ENCODE data around the gene SLC35F6. TPM values are rescaled to one million over a fixed set of nuclear protein-coding genes. Genes with fewer than 3 reads are reported as not detected.
"Not testable (repeated sequence)": the region's sequence is repeated elsewhere in the genome, so short reads cannot be mapped to it uniquely, and the experiment has no call there.

Gene SLC35F6
- total RNA-seq, 1 donor = 14.3 TPM

DNA sequence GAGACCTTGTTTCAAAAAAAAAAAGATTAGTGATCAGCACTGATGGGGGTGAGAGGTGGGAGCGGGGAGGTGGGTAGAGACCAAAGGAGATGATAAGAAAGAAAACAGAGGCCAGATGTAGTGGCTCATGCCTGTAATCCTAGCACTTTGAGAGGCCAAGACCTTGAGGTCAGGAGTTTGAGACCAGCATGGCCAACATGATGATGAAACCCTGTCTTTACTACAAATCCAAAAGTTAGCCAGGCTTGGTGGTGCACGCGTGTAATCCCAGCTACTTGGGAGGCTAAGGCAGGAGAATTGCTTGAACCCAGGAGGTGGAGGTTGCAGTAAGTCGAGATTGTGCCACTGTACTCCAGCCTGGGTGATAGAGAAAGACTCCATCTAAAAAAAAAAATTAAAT, 9.5 kb upstream of the SLC35F6 start:
- DNase-seq (ENCODE audit: low read depth in 2 of 3, low spot score in 2 of 3) = no peak

DNA sequence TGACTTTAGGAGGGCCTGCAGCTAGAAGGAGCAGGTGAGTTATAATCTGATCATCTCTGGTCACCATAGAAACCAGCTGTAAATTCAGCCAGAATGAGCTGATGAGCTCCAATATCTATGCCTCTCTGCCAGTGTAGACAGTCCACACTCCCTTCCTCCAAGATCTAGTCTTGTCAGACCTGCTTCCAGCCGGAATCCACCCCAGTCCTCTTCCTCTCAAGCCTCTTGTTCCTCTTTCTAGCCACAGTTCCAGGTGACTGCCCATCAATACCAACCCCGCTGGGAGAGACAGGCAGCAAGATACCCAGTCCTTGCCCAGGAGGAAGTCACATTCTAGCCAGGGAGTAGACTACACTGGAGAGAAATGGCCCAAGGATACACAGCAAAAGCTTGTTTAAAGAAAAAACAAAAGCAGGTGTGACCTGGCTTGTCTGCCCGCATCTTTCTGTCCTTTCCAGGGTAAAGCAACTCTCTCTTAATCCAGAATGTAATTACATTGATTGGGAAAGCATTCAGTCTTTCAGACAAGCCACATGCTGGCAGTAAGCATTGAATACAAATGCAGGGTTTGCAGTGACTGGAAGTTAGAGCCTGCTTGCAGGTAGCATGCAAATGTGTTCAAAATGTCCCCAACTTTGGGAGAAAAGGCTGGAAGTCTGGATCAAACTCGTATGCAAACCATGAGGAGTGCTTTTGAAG, 9.0 kb upstream of the SLC35F6 start:
- no peak for DNase-seq (ENCODE audit: low read depth in 2 of 3, low spot score in 2 of 3)

DNA sequence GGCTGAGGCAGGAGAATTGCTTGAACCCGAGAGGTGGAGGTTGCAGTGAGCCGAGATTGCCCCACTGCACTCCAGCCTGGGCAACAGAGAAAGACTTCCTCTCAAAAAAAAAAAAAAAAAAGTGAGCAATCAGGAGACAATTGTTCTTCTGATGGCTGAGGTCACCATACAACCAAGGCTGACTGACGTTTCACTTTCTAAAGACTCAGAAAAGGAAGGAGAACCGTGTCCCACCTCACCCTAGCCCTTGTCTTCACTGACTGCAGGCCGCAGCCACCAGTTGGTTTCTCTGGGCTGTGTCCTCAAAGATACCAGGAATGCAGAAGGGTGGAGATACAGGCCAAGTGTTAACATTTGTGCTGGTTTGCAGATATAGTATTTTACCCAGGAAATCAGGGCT, 7.7 kb upstream of the SLC35F6 start:
- no peak for DNase-seq (ENCODE audit: low read depth in 2 of 3, low spot score in 2 of 3)

DNA sequence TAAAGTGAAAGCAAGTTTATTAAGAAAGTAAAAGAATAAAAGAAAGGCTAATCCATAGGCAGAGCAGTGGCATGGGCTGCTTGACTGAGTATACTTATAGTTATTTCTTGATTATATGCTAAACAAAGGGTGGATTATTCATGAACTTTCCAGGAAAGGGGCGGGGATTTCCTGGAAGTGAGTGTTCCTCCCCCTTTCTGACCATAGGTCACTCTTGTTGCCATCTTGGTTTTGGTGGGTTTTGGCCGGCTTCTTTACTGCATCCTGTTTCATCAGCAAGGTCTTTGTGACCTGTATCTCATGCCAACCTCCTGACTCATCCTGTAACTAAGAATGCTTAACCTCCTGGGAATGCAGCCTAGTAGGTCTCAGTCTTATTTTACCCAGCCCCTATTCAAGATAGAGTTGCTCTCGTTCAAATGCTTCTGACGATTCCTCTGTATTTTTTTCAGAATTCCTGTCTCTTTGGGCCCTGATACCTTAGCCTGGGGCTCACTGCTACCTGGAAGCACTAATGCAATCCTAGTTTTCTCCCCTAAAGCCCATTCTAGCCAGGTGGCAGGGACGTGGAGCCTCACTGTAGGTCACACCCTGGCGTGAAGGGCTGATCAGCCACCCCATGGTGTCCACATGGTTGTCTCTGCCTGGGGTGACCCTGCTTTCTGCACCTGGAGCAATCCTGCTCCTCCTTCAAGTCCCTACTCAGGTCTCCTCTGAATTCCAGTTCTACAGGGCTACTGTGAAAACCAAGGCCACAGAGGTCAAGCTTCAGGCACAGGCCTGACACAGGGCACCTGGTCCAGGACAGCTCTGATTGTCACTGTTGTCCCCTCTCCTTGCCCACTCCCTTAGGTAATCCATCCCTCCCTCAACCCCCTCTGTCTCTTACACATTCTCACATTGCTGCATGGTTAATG, 6.0 kb upstream of the SLC35F6 start:
- no peak for DNase-seq (ENCODE audit: low read depth in 2 of 3, low spot score in 2 of 3)

DNA sequence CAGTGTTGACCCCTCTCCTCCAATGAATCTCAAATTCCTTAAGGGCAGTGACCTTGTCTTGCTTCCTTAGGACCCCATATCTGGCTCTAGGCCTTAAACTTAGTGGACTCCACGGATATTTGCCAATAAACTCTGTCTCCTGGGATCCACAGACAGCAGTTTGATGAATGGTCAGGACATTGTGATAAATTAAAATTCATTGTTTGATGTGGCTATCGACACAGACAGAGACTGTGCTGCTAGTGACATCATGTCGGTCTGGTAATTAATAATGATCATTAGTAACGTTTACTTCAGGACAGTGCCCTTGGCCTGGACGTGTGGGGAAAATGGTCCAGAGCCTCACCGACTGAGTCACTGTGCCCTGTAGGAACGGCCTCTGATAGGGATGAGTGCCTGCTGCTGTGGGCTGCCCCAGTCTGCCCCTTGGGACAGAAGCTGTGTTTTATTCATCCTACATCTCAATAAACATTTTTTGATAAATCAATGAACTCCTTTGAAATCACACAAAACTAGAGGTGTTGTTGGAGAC, 5.2 kb upstream of the SLC35F6 start:
- no peak for DNase-seq (ENCODE audit: low read depth in 2 of 3, low spot score in 2 of 3)

DNA sequence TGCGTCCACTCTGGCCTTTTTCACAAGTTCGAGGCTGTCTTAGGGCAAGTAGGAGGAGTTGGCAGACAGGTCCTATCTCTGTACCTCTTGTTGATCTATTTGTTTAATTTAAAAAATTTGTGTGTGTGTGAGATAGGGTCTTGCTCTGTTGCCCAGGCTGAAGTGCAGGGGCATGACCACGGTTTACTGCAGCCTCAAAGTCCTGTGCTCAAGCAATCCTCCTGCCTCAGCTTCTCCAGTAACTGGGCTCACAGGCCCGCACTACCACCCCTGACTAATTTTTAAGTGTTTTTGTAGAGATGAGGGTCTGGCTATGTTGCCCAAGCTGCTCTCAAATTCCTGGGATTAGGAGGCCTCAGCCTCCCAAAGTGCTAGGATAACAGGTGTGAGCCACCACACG, 4.2 kb upstream of the SLC35F6 start:
- DNase-seq (ENCODE audit: low read depth in 2 of 3, low spot score in 2 of 3) = no peak

DNA sequence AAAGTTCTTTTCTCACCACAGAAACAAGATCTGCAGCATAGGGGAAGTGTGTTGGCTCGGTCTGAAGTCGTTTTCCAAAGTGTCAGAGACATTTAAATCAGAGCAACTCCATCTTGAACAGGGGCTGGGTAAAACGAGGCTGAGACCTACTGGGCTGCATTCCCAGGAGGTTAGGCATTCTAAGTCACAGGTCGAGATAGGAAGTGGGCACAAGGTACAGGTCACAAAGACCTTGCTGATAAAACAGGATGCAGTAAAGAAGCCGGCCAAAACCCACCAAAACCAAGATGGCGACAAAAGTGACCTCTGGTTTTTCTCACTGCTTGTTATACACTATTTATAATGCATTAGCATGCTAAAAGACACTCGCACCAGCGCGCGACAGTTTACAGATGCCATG, 3.1 kb upstream of the SLC35F6 start:
- not testable (repeated sequence) for DNase-seq (ENCODE audit: low read depth in 2 of 3, low spot score in 2 of 3)

DNA sequence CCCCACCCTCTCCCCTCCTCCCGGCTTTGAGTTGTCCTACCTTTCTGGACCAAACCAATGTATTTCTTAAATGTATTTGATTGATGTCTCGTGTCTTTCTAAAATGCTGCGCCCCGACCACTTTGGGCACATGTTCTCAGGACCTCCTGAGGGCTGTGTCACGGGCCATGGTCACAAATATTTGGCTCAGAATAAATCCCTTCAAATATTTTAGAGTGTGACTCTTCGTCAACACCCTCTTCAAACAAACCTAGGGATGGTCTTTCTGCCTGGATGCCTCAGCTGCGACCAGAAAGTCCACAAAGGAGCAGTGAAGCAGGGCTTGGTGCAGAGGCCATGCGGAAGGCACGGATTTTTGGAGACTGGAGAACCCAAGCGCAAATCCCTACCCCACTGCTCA, 1.1 kb upstream of the SLC35F6 start:
- no peak for DNase-seq (ENCODE audit: low read depth in 2 of 3, low spot score in 2 of 3)

DNA sequence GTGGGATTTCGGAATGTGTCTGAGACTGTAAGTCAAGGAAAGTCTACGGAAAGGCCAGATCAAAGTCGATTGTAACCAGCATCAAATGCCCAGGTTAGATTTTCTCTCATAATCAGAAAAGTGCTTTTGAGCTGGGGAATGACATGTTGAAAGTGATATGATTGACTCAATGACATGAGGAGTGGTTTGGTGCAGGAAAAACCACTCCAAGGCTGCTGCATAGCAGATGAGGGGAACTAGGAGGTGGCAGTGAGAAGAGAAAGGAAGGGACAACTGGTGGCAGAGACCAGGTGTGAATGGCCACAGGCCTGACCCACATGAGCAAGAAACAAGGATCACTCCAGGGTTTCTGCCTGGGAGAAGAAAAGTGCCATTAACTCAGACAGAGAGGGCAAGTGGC, 822 bp downstream of the SLC35F6 start:
- no peak for DNase-seq (ENCODE audit: low read depth in 2 of 3, low spot score in 2 of 3)

DNA sequence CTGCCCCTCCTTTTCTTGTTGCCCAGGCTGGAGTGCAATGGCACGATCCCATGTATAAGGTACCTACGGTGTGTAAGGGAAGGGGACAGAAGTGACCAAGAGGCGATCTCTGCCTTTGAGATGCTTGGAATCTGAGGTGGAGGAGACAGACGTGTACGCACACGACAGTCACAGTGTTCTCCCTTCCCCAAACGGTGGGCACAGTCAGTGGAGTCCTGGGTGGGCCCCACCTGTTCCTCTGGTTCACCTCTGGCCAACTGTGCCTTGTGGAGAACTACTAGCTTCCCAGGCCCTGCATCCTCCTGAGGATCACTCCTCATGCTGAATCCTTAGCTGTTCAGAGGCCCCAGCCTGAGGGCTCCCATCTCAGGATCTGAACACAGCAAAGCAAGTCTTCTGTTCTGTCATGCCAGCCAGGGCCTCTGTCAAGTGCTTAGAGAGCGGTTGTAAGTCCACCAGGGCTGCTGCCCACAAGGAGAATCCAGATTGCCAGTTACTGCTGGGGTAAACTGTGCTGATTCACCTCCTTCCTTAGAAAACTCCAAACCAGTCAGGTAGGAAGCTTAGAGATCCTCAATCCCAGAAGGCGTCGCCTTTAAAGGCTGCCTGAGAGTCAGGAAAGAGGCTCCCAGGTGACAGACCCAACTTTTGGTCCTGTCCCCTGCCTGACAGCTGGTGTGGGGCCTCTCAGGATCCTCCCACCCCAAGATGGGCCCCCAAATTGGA, 1.6 kb downstream of the SLC35F6 start:
- DNase-seq (ENCODE audit: low read depth in 2 of 3, low spot score in 2 of 3) = no peak

DNA sequence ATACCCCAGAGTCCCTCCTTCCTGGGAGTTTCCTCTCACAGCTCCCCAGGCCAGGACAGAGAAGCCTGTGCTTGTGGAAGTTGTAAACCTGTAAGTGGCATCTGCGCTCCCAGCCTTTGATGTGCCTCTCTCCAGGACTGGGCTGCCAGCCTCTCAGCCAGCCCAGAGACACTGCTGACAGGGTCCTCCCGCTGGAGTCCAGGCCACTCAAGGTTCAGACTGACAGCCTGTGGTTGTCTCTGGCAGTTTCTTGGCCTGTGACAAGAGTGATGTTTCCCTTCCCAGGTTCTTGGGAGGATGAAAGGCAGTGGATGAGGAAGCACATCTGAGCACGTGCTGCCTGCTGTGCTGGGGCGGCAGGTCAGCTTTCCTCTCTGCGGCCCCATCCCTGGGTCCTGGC, 3.0 kb downstream of the SLC35F6 start:
- DNase-seq (ENCODE audit: low read depth in 2 of 3, low spot score in 2 of 3) = no peak

DNA sequence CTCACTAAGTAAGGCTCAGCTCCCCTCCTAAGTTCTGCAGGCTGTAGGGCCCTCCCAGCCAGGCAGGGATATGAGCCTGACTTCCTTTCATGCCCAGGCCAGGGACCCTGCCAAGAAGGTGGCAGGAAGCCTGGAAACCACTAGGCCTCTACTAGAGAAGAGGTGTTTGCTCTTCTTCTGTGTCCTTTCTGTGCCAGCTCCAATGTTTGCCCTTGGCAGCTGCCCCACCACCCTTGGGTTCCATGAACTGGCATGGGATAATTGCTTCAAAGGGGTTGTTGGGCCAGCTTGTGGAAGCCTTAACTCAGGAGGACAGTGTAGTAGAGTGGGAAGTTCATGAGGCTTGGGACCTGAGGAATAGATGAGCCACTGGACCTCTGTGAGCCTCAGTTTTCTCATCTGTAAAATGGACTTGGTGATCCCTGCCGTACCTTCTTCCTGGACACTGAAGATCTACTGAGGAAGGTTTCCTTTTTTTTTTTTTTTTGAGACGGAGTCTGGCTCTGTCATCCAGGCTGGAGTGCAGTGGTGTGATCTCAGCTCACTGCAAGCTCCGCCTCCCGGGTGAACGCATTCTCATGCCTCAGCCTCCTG, 3.9 kb downstream of the SLC35F6 start:
- DNase-seq (ENCODE audit: low read depth in 2 of 3, low spot score in 2 of 3) = no peak

DNA sequence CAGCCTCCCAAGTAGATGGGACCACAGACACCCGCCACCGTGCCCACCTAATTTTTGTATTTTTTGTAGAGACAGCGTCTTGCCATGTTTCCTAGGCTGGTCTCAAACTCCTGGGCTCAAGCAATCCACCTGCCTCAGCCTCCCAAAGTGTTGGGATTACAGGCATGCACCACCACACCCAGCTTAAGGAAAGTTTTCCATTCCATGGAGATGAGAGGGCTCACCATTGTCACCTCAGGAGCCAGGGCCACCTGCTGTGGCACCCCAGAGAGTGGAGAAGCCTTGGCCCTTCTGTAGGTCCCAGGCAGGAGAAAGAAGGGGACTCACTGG, 4.6 kb downstream of the SLC35F6 start:
- DNase-seq (ENCODE audit: low read depth in 2 of 3, low spot score in 2 of 3) = no peak

DNA sequence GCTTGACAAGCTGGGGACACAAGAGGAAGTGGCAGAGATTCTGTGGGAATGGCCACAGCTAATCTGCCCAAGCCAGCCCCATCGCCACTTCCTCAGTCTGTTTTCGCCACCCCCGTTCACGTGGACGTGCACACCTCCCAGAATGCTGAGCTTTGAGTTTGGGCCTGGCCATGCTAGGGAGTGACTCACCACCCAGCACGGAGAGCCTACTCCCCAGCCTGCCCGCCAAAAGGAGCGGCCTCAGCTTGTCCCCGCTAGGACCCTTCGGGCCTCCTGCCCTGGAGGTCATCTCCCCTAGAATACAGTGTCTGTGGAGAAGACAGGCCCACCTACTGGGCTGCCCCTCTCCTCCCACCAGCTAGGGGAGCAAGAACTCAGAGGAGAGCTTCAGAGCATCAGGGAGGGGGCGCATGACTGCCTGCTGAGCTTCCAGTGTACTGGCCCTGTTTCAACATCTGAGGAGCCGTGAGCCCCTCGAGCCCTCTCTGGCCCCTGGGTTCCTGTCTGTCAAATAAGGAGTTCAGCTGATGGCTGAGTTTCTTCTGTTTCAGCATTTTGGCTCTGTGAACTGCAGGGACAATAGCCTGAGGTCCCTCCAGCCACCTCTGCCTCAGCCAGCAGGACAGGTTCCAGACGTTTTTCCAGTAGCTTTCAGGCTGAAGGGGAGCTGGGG, 5.1 kb downstream of the SLC35F6 start:
- DNase-seq (ENCODE audit: low read depth in 2 of 3, low spot score in 2 of 3) = peak in 2 of 3 donors; percentile 95 to 98

DNA sequence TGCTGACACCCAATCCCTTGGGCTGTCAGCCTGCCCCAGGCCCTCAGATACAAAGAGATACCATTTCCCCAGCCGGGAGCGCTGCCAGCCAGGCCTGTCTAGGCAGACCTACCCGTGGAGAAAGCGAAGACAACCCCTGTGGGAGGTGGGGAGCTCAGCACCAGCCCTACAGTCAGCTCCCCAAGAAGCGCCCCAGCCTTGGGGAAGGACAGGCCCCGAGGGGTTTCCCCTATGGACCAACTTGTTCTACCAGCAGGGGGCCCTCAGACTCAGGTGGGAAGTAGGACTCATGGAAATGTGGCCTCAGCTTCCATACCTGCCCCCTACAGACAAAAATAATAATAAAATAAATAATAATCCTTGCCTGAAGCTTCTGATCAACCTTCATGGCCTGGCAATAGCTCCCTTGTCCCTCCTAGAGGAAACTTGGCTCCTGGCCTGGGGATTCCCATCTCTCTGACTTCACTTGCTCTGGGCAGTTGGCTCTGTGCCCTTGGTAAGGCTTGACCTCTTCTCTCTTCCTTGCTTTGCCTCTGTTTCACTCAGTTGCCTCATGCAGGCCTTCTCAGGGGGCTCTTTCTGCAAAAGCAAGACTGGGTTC, 7.0 kb downstream of the SLC35F6 start:
- peak in 1 of 3 donors; percentile 41 for DNase-seq (ENCODE audit: low read depth in 2 of 3, low spot score in 2 of 3)

DNA sequence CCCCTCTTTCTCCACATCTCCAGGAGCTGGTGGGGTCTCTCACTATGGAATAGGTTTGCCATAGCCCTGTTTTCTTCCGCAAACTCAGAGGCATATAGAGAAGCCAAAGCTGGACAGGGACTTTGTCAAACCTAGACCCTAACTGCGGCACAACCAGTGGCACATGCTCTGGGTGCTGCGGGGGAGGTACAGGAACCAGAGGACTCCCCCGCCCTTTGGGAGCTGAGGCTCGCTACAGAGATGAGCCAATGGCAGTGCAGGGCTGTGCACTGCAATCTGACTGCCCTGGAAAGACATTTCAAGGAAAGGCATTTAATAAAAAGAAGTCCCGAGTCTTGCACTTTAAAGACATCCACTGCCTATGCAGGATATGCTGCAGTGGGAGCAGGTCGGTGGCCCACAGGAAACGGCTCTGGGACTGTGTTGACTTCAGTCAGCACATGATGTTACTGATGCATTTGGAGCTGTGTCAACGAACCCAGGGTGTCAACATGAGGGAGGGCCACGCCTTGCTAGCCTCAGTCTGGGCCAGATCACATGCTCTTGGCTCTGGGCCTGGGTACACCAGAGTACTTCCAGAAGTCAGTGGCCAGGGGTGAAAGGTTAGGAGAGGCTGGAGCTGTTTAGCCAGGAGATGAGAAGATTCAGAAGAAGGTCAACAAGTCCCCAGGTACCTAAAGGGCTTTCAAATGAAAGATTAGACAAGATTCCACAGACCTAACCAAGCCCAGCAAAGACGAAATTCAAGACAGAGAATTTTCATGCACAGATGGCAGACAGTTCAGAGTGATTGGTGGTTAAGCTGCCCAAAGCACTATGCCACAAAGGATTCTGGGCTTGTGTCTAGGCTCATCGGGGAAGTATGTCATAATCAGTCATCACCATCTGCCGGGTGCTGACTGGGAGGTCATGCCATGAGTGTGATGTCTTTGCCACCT, 8.2 kb downstream of the SLC35F6 start:
- DNase-seq (ENCODE audit: low read depth in 2 of 3, low spot score in 2 of 3) = peak in 1 of 3 donors; percentile 59

DNA sequence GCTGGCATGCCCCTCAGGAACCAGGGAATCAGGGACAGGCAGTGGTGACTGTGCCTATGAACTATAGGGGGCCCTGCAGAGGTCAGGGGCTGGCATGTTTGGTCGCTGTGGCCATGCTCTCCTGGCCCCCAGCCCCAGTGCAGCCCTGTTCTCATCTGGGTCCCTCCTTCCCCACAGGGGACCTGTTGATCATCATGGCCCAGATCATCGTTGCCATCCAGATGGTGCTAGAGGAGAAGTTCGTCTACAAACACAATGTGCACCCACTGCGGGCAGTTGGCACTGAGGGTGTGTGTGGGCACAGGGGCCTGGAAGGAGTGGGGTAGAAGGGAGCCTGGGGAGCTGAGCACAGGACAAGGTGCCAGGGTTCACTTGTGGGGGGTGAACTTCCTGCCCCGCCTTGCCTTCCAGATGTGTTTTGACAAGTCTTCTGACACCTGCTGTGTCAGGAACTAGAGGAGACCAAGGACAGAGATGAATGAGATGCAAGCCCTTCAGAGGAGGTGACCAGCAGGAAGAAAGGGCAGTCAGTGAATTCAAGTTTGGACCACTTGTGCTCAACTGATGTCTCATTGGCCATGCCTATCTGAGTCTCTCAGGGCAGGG, 12.2 kb downstream of the SLC35F6 start:
- no peak for DNase-seq (ENCODE audit: low read depth in 2 of 3, low spot score in 2 of 3)

DNA sequence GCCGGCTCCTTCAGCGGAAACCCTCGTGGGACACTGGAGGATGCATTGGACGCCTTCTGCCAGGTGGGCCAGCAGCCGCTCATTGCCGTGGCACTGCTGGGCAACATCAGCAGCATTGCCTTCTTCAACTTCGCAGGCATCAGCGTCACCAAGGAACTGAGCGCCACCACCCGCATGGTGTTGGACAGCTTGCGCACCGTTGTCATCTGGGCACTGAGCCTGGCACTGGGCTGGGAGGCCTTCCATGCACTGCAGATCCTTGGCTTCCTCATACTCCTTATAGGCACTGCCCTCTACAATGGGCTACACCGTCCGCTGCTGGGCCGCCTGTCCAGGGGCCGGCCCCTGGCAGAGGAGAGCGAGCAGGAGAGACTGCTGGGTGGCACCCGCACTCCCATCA, 14.0 kb downstream of the SLC35F6 start:
- DNase-seq (ENCODE audit: low read depth in 2 of 3, low spot score in 2 of 3) = no peak
